ENCODE measurements around the gene NECAB3.

Gene NECAB3

DNA sequence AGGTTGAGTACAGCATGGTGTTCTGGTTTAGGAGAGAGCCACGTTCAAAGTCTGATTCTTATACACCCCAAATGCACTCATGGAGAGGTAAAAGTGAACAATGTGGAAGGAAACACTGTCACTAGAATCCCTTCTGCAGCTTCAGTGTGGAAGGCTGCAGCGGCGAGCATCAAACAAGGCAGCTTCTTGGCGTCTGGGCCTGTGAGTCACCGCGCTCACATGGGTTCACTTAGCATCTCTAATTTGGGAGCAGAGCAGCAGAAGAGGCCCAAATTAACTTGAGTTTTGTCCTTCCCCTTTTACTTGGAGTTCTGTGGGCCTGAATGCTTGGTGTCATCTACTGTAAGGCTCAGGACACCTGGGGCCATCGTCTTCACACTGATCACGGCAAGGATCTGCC lies 22.9 kb upstream of the NECAB3 start:
- DNase-seq = no peak

DNA sequence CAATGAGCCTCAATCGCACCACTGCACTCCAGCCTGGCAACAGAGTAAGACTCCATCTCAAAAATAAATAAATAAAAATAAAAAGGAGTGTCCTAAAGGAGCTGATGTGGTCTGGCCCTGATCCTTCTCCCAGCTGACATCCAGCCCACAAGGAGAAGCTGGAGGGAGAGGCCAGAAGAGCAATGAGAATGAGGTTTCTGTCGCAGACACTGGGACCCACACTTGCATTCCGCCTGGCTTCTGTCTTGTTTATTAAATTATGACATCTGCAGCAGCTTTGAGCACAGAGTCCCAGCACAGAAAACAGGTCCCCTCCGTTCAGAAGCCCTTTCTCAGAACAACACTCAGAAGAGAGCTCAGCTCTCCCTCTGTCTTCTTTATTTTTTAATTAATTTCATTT lies 22.2 kb upstream of the NECAB3 start:
- DNase-seq = no peak

DNA sequence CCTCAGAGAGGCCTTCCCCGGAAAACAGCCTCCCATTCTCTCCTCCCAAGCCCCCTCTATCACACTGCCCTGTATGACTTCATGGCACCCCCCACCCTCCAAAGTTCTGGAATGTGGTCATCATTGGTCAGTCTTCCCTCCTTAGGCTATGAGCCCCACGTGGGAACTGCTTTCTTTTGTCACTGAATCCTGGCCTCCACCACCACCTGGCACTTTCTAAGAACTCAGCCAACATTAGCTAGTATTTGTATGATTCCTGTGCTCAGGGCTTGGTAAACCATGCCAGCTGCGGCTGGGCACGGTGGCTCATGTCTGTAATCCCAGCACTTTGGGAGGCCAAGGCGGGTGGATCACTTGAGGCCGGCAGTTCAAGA lies 20.4 kb upstream of the NECAB3 start:
- DNase-seq = no peak

DNA sequence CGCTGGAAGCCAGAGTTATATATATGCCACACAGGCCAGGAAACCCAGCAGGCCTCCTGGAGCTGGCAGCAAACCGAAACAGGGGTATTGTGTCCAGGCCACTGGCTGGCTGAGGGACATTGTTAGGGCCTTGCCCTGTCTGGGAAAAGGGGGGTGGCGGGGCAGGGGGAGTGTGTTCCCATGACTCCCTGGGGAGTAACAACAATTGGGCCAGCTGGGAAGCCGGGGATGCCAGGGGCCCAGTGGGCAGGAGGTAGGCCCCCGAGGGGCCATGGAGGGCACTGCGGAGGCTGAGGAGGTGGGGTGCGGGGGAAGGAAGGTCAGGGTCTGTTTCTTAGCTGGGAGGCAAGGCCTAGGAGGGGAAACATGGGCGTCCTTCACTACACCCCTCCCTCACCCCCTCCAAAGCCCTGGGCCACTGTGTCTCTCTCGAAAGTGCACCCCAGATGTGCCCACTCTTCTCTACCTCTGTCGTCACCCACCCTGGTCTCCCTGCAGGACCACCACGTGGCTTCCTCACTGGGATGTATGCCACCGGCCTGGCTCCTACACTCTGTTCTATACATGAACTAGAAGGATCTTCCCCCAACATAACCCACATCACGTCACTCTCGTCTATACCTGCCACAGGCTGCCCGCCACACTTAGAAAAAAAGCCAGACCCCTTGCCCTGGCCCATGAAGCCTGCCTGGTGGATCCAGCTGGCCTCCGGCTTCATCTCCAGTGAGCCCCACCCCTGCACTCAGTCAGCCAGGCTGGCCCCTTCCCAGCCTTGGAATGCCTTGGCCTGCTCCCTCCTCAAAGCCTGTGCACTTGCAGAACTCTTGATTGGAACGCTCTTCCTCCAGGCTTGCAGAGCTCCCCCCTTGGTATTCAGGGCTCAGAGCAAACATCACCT lies 19.8 kb upstream of the NECAB3 start:
- DNase-seq = no peak

DNA sequence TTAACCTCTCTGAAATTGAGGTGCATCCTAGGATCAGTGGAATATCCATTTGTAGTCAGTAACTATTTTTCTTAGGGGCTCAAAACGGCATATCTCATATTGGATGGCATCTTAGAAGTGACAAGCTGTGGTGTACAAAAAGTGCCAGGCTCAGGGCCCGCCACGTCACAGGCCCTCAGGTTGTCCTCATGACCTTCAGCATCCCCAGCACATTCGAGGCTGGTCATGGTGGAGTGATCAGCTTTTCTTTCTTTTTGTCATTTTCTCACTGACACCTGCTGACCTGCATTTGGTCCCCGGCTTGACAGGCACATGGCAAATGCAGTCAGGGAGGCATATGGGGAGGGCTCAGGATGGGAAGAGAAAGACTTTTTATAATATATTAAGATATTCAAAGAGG lies 19.1 kb upstream of the NECAB3 start:
- no peak for DNase-seq

DNA sequence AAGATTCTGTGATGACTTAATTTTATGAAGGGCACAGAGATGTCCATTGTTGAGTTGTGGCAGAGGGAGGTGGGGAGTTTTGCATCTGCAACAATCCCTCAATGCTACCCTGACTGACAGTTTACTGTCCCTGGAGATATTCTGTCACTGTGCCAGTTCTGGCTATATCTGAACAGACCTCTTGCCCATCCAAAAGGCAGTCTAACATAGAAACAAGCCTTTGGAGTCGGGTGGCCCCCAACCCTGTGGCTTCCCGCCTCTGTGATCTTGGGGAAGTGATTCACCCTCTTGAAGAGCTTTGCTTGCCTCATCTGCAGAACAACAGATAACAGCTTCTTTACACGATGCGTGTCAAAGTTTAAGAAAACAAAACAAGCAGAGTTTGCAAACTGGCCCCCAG lies 15.7 kb upstream of the NECAB3 start:
- peak; percentile 18 for DNase-seq

DNA sequence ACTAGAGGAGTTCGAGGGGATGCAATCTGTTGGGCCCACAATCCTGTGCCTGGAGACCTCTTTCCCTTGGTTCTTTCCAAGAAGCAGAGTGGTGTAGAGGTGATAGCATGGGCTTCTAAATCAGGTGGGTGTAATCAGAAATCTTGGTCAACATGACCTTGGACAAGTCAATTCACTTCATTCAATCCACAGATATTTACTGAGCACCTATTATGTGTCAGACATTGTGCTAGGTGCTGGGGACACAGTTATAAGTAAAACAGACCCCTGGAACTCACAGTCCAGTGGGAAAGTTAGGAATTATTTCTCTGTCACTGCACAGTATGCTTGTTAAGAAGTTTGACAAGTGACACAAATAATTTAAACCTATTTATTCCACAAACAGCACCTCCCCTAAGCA lies 15.3 kb upstream of the NECAB3 start:
- DNase-seq = no peak

DNA sequence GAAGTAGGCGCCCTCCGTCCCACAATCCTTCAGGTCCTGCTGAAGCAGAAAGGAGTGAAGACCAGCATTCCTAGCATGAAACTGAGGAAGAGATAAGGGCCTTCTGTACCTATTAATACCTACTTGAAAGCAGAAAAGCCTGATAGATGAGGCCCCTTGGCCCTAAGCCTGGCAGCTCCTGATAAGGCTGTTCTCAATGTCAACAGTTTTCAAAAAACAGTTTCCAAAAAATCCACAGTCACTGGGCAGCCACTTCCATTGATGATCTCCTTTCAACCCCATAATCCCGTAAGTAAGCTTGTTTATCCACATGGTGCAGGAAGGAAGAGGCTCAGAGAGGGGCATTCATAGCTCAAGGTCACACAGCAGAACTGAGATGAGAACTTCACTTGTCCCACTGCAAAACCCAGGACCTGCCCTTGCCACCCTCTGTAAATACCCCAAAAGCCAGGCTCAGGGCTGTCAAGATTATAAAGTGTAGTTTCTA lies 14.8 kb upstream of the NECAB3 start:
- DNase-seq = no peak

DNA sequence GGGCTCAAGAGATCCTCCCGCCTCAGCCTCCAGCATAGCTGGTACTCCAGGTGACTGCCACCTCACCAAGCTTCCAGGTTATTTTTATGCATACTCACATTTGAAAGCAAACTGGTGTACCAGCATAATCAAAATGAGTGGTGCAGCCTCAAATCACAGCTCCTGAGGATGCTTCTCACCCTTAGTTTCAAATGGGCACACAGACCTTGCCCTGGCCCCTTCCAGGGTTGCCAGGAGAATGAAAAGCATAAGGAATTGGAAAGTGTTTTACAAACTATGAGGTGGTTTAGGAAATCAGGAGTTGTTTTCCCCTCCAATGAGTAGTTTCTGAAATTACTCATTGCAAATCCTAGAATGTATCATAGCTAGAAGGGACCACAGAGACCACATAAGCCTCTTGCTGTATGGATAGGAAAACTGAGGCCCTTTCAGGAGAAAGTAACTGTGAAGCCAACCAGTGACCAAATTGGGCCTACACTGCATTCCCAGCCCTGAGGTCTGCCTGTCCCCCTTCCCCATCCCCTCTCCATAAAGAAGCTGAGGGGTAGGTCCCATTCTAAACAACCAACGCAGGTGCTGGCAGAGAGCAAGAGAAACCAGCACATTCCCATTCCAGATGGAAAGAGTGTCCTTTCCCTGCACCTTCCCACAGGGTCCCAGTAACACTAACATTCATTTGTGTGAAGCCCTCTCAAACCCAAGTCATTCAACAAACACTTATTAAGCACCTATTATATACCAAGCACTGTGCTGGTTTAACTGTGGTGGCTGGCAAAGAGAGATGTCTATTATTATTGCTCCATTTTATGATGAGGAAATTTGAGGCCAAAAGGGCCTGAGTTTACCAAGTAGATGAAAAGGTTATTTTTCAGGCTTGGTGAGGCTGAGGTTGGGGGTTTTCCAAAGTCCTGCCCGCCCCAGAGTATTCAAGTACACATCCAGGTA lies 14.0 kb upstream of the NECAB3 start:
- DNase-seq = no peak

DNA sequence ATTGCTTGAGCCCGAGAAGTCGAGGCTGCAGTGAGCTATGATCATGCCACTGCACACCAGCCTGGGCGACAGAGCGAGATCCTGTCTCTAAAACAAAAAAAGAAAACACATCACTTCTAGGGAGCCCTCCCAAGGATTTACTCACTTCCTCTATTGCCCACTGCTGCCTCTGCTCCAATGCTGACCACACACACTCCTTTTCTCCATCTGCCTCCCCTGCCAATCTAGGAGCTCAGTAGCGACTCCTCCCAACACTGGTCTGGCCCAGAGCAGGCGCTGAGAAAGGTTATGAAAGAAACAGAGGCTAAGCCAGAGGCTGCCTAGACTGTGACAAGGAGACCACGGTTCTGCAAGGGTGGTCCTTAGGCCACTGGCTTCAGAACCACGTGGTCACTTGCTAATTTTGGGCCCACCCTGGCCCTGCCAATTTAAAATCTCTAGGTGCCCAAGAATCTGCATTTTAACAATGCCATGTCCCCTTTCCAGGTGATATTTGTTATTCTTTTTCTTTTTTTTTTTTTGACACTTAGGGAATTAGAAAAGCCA lies 13.2 kb upstream of the NECAB3 start:
- no peak for DNase-seq

DNA sequence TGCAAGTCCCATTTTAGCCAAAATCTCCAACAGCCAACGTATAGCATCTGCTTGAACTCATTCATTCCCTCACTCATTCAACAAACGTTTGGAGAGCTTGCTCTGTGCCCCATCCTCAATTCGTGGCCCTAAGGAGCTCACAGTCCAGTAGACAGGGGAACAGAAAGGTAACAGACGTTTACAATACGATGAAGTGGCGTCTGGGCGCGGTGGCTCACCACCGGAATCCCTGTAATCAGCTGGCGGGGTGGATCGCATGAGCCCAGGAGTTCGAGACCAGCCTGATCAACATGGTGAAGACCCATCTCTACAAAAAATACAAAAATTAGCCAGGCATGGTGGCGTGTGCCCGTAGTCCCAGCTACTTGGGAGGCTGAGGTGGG lies 12.7 kb upstream of the NECAB3 start:
- DNase-seq = no peak

DNA sequence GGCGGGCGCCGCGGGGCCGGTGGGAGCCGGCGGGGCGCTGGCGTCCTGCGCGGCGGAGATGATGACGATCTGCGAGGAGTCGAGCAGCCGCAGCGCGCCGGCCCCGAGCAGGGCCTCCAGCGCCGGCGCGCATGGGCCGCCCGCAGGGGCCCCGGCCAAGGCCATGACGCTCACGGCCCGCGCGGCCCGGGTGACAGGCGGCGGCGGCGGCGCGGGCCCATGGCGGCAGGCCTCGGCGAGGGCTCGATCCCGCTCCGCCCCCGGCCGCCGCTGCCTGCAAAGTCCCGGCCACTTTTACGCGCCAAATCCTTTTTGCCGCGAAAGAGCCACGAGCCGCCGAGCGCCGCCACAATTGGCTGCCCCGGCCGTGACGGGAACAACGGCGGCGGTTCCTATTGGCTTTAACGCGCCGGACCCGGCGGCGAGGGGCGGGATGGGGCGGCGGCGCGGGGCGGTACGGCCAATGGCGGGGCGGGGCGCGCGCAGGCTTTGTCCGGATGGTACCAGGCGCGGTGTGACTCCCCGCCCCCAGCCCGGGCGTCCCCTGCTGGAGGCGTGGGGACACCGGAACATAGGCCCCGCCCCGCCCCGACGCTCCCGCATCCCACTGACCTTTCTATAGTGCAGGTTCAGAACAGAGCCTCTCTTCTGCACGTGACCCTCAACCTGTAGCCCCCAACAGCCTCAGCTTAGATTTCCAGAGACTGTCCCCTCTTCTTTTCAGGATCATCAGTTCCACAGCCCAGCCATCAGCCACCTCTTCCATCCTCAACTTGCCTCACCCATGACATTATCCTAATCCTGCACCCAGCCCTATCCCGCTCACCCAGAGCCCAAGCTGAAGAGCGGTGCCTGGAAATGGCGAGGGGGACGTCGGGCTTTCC lies 12.1 kb upstream of the NECAB3 start, which contains the start of gene E2F1:
TSS of gene E2F1 (minus strand) at position 286 of the 884 bp plus-strand sequence. CDS start at position 165, 121 bp downstream.
- DNase-seq = peak; percentile 91

DNA sequence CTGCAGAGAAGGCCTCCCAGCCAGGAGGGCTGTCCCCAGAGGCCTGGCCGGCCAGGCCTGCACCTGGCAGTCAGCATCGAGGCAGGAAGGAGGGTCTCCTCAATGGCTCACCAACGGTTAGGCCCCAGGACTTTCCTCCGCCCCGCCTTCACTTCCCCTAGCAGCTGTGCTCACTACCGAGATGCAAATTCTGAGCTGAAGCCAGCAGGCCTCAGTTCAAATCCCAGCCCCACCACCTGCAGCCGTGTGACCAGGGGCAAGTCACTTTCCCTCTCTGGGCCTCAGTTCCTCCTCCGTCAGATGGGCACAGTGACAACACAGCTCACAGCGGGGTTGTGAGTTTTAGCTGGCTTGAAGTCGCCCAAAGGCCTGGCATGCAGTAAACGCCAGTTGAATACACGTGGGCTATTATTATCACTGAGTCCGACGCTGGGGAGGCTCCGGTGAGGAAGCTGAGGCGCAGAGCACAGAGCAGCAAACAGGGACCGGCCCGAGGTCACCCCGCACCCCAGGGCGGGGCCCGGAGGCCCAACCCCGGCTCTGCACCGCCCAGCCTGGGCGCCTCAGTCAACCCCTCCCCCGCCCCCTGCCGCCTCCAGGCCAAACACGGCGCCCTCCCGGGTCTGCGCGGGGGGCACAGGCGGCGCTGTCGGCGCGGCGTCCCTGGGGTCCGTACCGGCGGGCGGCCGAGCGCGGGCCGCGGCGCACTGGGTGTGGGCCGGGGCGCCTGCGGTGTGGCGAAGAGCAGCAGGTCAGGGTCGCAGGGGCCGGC lies 11.3 kb upstream of the NECAB3 start:
- DNase-seq = no peak

DNA sequence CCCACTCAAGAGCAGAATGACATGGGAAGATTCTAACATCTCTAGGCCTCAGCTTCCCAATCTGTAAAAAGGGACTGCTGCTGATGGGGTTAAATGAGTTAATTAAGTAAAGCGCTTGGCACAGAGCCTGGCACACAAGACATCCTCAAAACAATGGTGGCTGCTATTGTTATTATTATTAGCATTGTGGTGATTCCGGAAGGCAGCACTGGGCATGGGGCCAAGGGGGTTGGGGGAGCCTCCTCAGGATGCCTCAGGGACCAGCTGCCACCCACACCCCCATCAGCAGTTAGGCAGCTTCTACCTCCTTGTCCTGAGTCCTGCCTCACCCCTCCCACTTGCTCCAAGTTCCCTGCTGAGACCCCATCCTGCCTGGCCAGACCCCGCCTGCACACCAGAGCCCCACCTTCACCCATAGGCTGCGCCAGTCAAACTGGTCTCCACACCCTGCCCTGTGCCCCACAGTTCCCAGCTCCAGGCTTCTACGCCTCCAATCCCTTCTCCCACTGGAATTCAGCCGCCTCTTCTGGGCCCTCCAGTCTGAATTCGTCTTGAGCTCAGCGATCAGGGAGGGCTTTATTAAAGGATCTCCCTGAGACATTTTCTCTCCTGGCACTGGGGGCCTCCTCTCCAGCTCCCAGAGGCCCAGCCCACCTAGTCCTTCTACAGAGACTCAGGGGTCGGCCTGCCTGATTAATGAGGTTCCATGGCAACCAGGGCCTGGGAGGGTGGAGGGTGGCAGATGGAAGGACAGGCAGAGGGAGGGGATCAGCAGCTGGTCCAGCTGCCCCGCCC lies 10.5 kb upstream of the NECAB3 start:
- DNase-seq = no peak

DNA sequence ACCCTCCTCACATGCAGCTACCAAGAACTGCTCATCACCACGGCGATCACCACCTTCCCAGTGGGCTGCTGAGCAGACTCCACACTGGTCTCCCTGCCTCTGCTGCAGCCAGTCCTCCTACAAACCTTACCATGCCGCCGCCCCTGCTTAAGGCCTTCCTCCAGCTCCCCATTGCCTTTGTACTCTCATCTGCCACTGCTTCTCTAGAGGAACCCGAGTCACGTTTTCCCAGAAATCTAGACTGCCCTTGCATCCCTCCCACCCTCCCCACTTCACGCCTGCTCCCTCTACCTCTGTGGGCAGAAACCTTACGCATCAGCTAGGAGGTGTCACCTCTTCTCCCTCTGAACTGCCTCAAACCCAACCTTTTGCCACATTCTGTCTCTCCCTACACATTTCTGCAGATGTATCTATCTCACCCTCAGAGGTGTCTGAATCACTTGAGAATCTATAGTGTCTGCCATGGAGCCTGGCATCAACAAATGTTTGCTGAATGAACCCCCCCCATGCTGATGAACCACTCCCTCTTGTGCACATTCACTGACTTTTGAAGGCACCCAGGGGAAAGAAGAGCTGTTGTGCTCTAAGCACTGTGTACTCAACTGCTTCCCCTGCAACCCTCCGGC lies 7.6 kb upstream of the NECAB3 start:
- no peak for DNase-seq

DNA sequence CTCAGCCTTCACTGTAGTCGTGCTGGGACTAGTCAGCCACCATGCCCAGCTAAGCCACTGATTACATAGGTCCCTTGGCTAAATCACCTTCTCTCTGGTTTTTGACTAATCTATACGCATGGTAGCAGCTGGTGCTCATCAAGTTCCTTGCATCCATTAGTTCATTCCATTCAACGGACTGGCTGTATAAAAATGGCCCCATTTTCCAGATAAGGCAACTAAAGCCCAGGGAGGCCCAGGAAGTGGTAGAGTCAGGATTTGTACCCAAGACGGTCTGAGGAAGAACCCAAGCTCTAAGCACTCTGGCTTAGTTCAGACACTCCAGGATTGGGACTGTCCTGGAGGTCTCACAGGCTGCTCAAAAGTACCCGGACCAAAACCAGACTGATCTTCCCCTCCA lies 7.1 kb upstream of the NECAB3 start:
- DNase-seq = no peak

DNA sequence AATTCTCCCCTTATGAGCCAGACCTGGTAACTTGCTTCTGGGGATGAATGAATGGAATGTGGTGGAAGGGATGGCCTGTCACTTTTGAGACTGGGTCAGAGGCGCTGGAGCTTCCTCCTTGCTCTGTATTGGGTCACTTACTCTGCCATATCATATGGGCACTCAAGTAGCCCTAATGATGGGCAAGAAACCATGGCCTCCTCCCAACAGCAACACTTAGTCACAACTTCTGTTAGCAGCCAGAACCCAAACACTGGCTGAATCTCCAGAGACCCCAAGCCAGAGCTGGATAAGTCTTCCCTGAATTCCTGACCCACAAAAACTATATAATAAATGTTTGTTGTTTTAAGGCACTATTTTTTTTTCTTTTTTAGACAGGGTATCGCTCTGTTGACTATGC lies 6.5 kb upstream of the NECAB3 start:
- no peak for DNase-seq

DNA sequence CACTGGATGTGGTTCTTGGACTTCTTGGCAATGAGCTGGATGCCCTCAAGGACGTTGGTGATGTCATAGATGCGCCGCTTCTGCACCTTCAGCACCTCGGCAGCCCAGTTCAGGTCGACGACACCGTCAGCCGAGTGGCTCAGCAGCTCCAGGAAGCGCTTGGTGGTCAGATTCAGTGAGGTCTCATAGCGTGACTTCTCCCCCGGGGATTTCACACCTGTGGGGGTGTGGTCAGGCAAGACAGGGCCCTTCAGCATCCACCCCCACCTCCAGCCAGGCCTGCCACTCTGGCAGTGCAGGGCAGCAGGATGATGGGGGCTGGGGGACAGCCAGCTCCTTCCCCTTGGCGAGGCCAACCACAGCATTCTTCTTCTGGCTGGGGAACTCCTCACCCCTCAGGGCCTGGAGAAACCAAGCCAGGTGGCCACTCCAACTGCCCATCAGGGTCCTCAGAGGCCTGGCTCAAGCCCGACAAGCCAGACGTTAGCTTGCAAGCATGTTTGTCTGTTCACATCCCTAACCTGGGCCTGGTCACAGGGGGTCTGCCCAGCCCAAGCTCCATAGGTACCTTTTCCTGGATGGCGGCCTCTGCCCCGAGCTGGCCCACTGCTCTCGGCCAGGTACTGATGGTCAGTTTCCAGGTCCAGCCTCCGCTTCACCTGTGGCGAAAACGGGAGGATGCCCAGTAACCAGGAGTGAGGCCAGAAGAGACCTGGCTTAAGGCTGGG lies 5.7 kb upstream of the NECAB3 start:
- no peak for DNase-seq

DNA sequence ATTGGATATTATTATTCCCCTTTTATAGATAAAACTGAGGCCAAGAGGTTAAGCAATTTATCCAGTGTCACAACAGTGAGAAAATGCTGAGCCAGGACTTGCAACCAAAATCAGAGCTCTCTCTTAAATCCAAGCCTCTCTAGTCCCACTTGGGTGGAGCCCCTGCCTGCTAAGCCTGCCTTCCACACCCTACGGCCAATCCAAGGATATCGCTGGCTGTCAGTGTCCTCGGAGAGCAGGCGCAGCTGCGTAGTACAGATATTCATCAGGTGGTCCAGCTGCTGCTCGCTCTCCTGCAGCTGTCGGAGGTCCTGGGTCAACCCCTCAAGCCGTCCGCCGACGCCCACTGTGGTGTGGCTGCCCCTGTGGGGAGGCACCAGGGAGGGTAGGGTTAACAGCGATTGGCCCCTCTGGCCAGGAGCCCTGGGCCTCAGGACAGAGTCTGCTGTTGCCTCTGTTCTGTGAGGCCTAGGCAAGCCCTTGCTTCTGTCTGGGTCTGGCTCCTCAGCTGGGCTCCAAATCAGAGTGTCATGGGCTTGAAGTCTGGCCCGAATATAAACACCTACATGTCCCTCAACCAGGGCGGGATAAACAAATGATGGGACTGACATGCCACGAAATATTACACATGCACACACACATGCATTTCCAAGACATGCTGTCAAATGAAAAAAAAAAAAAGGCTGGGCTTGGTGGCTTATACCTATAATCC lies 3.9 kb upstream of the NECAB3 start:
- no peak for DNase-seq

Data from effector CD8-positive, alpha-beta T cell (primary cell).